SU-DHL-6 (cell line): ENCODE data around the gene KRT80.

Experiments used
- H2AFZ ChIP-seq: fragments of 200-600 bp; sonication (generic); 2 replicates; pipeline ENCODE4 v1.6.1; 2014; ENCODE audit warnings: low read depth, mild to moderate bottlenecking, moderate library complexity, mixed read lengths, antibody characterized with exemption, low read length; ENCODE audit not compliant: severe bottlenecking
- H3F3A ChIP-seq: fragments of 200-600 bp; shearing (Covaris generic); 2 replicates; pipeline ENCODE4 v1.6.0; 2016; ENCODE audit warnings: antibody characterized with exemption, mild to moderate bottlenecking; ENCODE audit not compliant: insufficient read depth
- H3K27ac ChIP-seq: fragments of 200-600 bp; sonication (generic); 2 replicates; pipeline ENCODE4 v1.5.1; 2016; ENCODE audit warnings: low read depth, mild to moderate bottlenecking, low read length, moderate library complexity, mixed read lengths
- H3K27me3 ChIP-seq: fragments of 200-600 bp; sonication (generic), shearing (Covaris generic); 2 replicates; pipeline ENCODE4 v1.6.0; 2014; ENCODE audit warnings: mild to moderate bottlenecking, low read length
- H3K36me3 ChIP-seq: fragments of 200-600 bp; sonication (generic); 2 replicates; pipeline ENCODE4 v1.6.1; 2014; ENCODE audit warnings: mild to moderate bottlenecking, low read length, mixed read lengths
- H3K4me2 ChIP-seq: fragments of 300-600, 200-600 bp; shearing (Covaris generic), sonication (generic); 2 replicates; pipeline ENCODE4 v1.6.0; 2014; ENCODE audit warnings: low read length, low read depth, mild to moderate bottlenecking; ENCODE audit not compliant: poor library complexity, severe bottlenecking
- H3K4me3 ChIP-seq: fragments of 200-600 bp; sonication (generic); 2 replicates; pipeline ENCODE4 v1.5.1; 2014; ENCODE audit warnings: antibody characterized with exemption, low read length, mild to moderate bottlenecking, mixed read lengths; ENCODE audit not compliant: insufficient read depth, poor library complexity, severe bottlenecking
- H3K79me2 ChIP-seq: fragments of 200-600 bp; sonication (generic); 2 replicates; pipeline ENCODE4 v1.6.1; 2014; ENCODE audit warnings: mild to moderate bottlenecking, low read length, moderate library complexity; ENCODE audit not compliant: insufficient read depth
- H3K9ac ChIP-seq: fragments of 200-600 bp; sonication (generic); 2 replicates; pipeline ENCODE4 v1.7.0; 2014; ENCODE audit warnings: mild to moderate bottlenecking, low read length
- H3K9me2 ChIP-seq: fragments of 200-600 bp; sonication (generic); replicated peaks from 2 replicates; pipeline ENCODE4 v1.6.1; 2014; ENCODE audit warnings: low read length; ENCODE audit not compliant: insufficient read depth
- H3K9me3 ChIP-seq: fragments of 200-600 bp; sonication (generic); 2 replicates; pipeline ENCODE4 v1.6.1; 2014; ENCODE audit warnings: low read length, mixed read lengths; ENCODE audit not compliant: insufficient read depth
- H4K20me1 ChIP-seq: fragments of 200-600 bp; sonication (generic); 2 replicates; pipeline ENCODE4 v1.6.1; 2014; ENCODE audit warnings: low read depth, mild to moderate bottlenecking, antibody characterized with exemption, low read length, moderate library complexity, mixed read lengths
- EZH2phosphoT487 ChIP-seq: fragments of 200-600 bp; sonication (generic), shearing (Covaris generic); conservative IDR thresholded peaks from 2 replicates; pipeline ENCODE4 v1.6.1; 2018; ENCODE audit warnings: mild to moderate bottlenecking, antibody characterized with exemption, low read length, moderate library complexity, mixed read lengths
- TF ChIP-seq, protein P1 (sequence below): fragments of 200-600 bp; sonication (generic); IDR thresholded peaks from one replicate; pipeline ENCODE4 v1.5.1; 2017; ENCODE audit warnings: antibody characterized with exemption, mild to moderate bottlenecking, low read length, moderate library complexity; ENCODE audit not compliant: insufficient read depth, poor library complexity, severe bottlenecking

Gene KRT80

GRCh38 chr12:52223406-52224039, 31.7 kb upstream of the KRT80 start:
- no peaks in the 10 kb centered on the region for H4K20me1 ChIP-seq
- H3K36me3 ChIP-seq = no peaks in the 10 kb centered on the region
- TF ChIP-seq EZH2phosphoT487 = no peak
- TF ChIP-seq, protein P1, sequence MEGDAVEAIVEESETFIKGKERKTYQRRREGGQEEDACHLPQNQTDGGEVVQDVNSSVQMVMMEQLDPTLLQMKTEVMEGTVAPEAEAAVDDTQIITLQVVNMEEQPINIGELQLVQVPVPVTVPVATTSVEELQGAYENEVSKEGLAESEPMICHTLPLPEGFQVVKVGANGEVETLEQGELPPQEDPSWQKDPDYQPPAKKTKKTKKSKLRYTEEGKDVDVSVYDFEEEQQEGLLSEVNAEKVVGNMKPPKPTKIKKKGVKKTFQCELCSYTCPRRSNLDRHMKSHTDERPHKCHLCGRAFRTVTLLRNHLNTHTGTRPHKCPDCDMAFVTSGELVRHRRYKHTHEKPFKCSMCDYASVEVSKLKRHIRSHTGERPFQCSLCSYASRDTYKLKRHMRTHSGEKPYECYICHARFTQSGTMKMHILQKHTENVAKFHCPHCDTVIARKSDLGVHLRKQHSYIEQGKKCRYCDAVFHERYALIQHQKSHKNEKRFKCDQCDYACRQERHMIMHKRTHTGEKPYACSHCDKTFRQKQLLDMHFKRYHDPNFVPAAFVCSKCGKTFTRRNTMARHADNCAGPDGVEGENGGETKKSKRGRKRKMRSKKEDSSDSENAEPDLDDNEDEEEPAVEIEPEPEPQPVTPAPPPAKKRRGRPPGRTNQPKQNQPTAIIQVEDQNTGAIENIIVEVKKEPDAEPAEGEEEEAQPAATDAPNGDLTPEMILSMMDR = no peak
- no peak overlapping the region for H3K27ac ChIP-seq
- no peak overlapping the region for H3K4me2 ChIP-seq
- H3F3A ChIP-seq = no peaks in the 10 kb centered on the region
- no peak overlapping the region for H3K9ac ChIP-seq
- H3K9me2 ChIP-seq = no peaks in the 10 kb centered on the region
- H3K27me3 ChIP-seq = no peaks in the 10 kb centered on the region
- H3K79me2 ChIP-seq = no peaks in the 10 kb centered on the region
- no peaks in the 10 kb centered on the region for H3K9me3 ChIP-seq
- no peak overlapping the region for H3K4me3 ChIP-seq
- H2AFZ ChIP-seq = no peak overlapping the region

- Histone ChIP-seq H3K4me3 (no peak overlapping the region), H3K79me2 (no peaks in the 10 kb centered on the region), H3K9ac (no peak overlapping the region), H3K36me3 (no peaks in the 10 kb centered on the region), H3K4me2 (no peak overlapping the region), H3K27me3 (no peaks in the 10 kb centered on the region), H3K9me2 (no peaks in the 10 kb centered on the region), H3K27ac (no peak overlapping the region), H4K20me1 (no peaks in the 10 kb centered on the region), H3K9me3 (no peaks in the 10 kb centered on the region), H3F3A (no peaks in the 10 kb centered on the region), H2AFZ (no peak overlapping the region)
- TF ChIP-seq EZH2phosphoT487 = no peak
- TF ChIP-seq, protein P1 = no peak
These were observed 30.9 kb upstream of the KRT80 start for GRCh38 chr12:52222692-52223091.

GRCh38 chr12:52221912-52222457, 30.2 kb upstream of the KRT80 start:
- Histone ChIP-seq H3K4me2 (no peak overlapping the region), H3K36me3 (no peaks in the 10 kb centered on the region), H2AFZ (no peak overlapping the region), H3K4me3 (no peak overlapping the region), H3K9me2 (no peaks in the 10 kb centered on the region), H3K9me3 (no peaks in the 10 kb centered on the region), H3F3A (no peaks in the 10 kb centered on the region), H3K79me2 (no peaks in the 10 kb centered on the region), H3K27me3 (no peaks in the 10 kb centered on the region), H4K20me1 (no peaks in the 10 kb centered on the region), H3K27ac (no peak overlapping the region), H3K9ac (no peak overlapping the region)
- TF ChIP-seq, protein P1 = peak; percentile 37
- no peak for TF ChIP-seq EZH2phosphoT487
